ENCODE data around the gene ZBTB46.
A peak's percentile ranks its signal among the peaks of the same experiment; 100 is the strongest.

The ZBTB46 gene

GRCh38 chr20:63768591-63769515 is 62.2 kb downstream of the ZBTB46 start:
- DNase-seq (ENCODE audit: low read depth in 2 of 2, low spot score in 1 of 2): no peak

GRCh38 chr20:63767886-63768285 is 63.2 kb downstream of the ZBTB46 start:
- no peak for DNase-seq (ENCODE audit: low read depth in 2 of 2, low spot score in 1 of 2)

- no peak for DNase-seq (ENCODE audit: low read depth in 2 of 2, low spot score in 1 of 2)
These were observed 63.6 kb downstream of the ZBTB46 start for GRCh38 chr20:63767456-63767855.

- no peak for DNase-seq (ENCODE audit: low read depth in 2 of 2, low spot score in 1 of 2)
These were observed 64.2 kb downstream of the ZBTB46 start for GRCh38 chr20:63766695-63767426.

GRCh38 chr20:63765902-63766301 is 65.2 kb downstream of the ZBTB46 start:
- no peak for DNase-seq (ENCODE audit: low read depth in 2 of 2, low spot score in 1 of 2)

- no peak for DNase-seq (ENCODE audit: low read depth in 2 of 2, low spot score in 1 of 2)
These were observed 65.8 kb downstream of the ZBTB46 start for GRCh38 chr20:63765082-63765873.

GRCh38 chr20:63759377-63759901 is 71.6 kb downstream of the ZBTB46 start:
- no peak for DNase-seq (ENCODE audit: low read depth in 2 of 2, low spot score in 1 of 2)

GRCh38 chr20:63758152-63758551 is 72.9 kb downstream of the ZBTB46 start:
- no peak for DNase-seq (ENCODE audit: low read depth in 2 of 2, low spot score in 1 of 2)

GRCh38 chr20:63756648-63756991 is 74.4 kb downstream of the ZBTB46 start:
- no peak for DNase-seq (ENCODE audit: low read depth in 2 of 2, low spot score in 1 of 2)

- DNase-seq (ENCODE audit: low read depth in 2 of 2, low spot score in 1 of 2): no peak
These were observed 75.0 kb downstream of the ZBTB46 start for GRCh38 chr20:63755933-63756647.

- DNase-seq (ENCODE audit: low read depth in 2 of 2, low spot score in 1 of 2): no peak
These were observed 77.1 kb downstream of the ZBTB46 start for GRCh38 chr20:63754008-63754407.

GRCh38 chr20:63753381-63753780 is 77.7 kb downstream of the ZBTB46 start:
- DNase-seq (ENCODE audit: low read depth in 2 of 2, low spot score in 1 of 2): no peak

- DNase-seq (ENCODE audit: low read depth in 2 of 2, low spot score in 1 of 2): no peak
These were observed 78.5 kb downstream of the ZBTB46 start for GRCh38 chr20:63752411-63753101.

- DNase-seq (ENCODE audit: low read depth in 2 of 2, low spot score in 1 of 2): no peak
These were observed 79.4 kb downstream of the ZBTB46 start for GRCh38 chr20:63751471-63752271.

GRCh38 chr20:63750807-63751470 is 80.1 kb downstream of the ZBTB46 start:
- peak; percentile 43 for DNase-seq (ENCODE audit: low read depth in 2 of 2, low spot score in 1 of 2)

GRCh38 chr20:63749597-63750508 is 81.2 kb downstream of the ZBTB46 start:
- no peak for DNase-seq (ENCODE audit: low read depth in 2 of 2, low spot score in 1 of 2)

GRCh38 chr20:63748934-63749270 is 82.2 kb downstream of the ZBTB46 start:
- DNase-seq (ENCODE audit: low read depth in 2 of 2, low spot score in 1 of 2): no peak
